RWPE1 (cell line): ENCODE results near the gene NPIPB8.
"Not testable (repeated sequence)": the region's sequence is repeated elsewhere in the genome, so short reads cannot be mapped to it uniquely, and the experiment has no call there.

ENCODE experiments used
- CTCF ChIA-PET: fragments of 350-600 bp; sonication (Branson Sonifier 250); formaldehyde crosslinking; extraction: SDS; loops from one replicate; lab custom pipeline; 2021; lab: Yijun Ruan, JAX
- POLR2A ChIA-PET: fragments of 400-600 bp; formaldehyde crosslinking; extraction: SDS; loops from one replicate; lab custom pipeline; 2020; ENCODE audit warnings: antibody characterized with exemption; ENCODE audit not compliant: low non-redundant PET; lab: Yijun Ruan, JAX
- DNase-seq: peaks from one replicate; pipeline ENCODE4 v3.0.0; 2012; ENCODE audit warnings: low spot score
- H3K27ac ChIP-seq: fragments of 450-650 bp; 2 replicates; pipeline ENCODE4 v1.5.1; 2017
- CTCF ChIP-seq: fragments of 450-650 bp; conservative IDR thresholded peaks from 2 replicates; pipeline ENCODE4 v1.5.1; 2017; ENCODE audit warnings: low read depth, mild to moderate bottlenecking

NPIPB8 gene

DNA sequence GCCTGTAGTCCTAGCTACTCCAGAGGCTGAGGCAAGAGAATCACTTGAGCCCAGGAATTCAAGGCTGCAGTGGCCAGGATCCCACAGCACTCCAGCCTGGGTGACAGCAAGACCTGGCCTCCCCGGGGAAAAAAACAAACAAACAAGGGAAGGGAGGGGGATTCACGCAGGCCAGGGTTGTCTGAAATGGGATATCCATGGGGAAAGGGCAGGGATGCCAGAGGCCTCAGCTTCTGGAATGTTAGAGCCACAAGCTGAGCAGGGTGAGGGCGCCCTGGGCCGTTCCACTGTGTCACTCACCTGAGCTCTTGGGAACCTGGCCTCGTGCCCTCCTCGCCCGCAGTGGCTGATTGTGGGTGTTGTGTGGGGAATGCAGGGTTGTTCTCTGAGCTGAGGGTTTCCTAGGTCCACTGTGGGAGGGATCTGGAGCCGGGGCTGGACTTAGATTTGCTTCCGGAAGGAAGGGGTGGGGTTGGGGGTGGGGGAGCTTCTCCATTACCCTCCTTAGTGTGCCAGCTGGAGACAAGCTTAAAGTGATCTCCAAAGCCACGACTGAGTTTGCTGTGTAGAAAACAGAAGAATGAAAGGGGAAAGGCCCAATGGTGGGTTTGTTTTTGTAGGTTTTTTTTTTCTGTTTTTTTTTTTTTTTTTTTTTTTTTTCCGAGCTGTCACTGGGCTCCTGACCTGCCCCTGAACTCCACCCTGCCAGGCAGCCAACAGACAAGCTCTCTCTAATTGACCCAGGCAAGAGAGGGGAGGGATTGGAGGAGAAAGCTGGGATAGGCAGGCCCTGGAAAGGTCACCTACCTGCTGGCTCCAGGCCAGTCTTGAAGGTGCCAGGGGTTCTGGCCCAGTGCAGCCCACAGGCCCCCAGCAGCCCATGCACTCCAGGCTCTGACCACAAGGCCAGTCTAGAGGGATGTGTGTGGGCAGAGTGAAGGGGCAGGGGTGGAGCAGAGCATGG, 28.0 kb upstream of the NPIPB8 start, which contains the start of gene SULT1A1:
SULT1A1 (minus strand) TSS at position 414 of the 964 bp plus-strand sequence. CDS start 1,189 bp downstream, outside the sequence.
- no peak for TF ChIP-seq CTCF
- no peak for DNase-seq
- ChIA-PET POLR2A (no interaction called here), CTCF (interaction anchor here (0.6 kb wide), 1 partner anchor 42 kb away, joined by 3 read pairs; no protein-coding TSS in a partner anchor)
- H3K27ac ChIP-seq: peak within 1 kb of the TSS; percentile 31

- ChIA-PET CTCF (interaction anchor here (0.6 kb wide), 1 partner anchor 42 kb away, joined by 3 read pairs; no protein-coding TSS in a partner anchor), POLR2A (interaction anchor here (1.2 kb wide), 1 partner anchor 13 kb away, joined by 6 read pairs; no protein-coding TSS in a partner anchor)
- TF ChIP-seq CTCF: no peak
- no peak for DNase-seq
- no peak overlapping the region for H3K27ac ChIP-seq
These were observed 27.2 kb upstream of the NPIPB8 start for GRCh38 chr16:28610595-28611191.

- DNase-seq, H3K27ac ChIP-seq, CTCF ChIA-PET, POLR2A ChIA-PET: not testable (repeated sequence)
These were observed 25.2 kb upstream of the NPIPB8 start for GRCh38 chr16:28612359-28613280.

GRCh38 chr16:28613912-28614311, 24.0 kb upstream of the NPIPB8 start:
- CTCF ChIA-PET, POLR2A ChIA-PET, DNase-seq, H3K27ac ChIP-seq: not testable (repeated sequence)

GRCh38 chr16:28614561-28614960, 23.3 kb upstream of the NPIPB8 start:
- POLR2A ChIA-PET, CTCF ChIA-PET, DNase-seq, H3K27ac ChIP-seq: not testable (repeated sequence)

DNA sequence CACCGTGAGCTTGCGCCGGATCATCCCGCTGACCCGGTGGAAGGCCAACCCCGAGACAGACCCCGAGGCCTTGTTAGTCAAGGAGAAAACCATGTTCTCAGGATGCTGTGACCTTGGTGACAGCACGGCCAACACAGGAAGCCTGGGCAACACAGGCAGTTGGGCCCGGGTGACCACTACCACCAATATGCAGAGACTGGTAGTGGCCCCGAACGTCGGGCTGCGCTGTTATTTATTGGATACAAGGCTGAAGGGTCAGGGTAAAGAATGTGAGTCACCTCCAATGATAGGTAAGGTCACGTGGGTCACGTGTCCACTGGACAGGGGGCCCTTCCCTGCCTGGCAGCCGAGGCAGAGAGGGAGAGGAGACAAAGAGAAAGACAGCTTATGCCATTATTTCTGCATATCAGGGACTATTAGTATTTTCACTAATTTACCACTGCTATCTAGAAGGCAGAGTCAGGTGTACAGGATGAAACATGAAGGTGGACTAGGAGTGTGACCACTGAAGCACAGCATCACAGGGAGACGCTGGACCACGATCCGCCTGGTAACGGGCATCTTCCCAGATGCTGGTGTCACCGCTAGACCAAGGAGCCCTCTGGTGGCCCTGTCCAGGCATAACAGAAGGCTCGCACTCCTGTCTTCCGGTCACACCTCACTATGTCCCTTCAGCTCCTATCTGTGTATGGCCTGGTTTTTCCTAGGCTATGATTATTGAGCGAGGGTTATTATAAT, 22.2 kb upstream of the NPIPB8 start:
- DNase-seq, H3K27ac ChIP-seq, POLR2A ChIA-PET: not testable (repeated sequence)
- CTCF ChIA-PET: interaction anchor here (1.4 kb wide), 1 partner anchor 294 kb away, joined by 3 read pairs; no protein-coding TSS in a partner anchor
- peak; percentile 76 for TF ChIP-seq CTCF

- POLR2A ChIA-PET, DNase-seq: not testable (repeated sequence)
- H3K27ac ChIP-seq: 0 out of 2 replicates have a peak overlapping the region, but pooled peaks have one; percentile 27
- TF ChIP-seq CTCF: peak; percentile 25
- CTCF ChIA-PET: interaction anchor here (0.6 to 1.4 kb wide), 3 partner anchors 294 to 1391 kb away, joined by 3 to 5 read pairs (median 5); no protein-coding TSS in a partner anchor
These were observed 21.7 kb upstream of the NPIPB8 start for GRCh38 chr16:28616224-28616577.
